Left ventricle myocardium inferior (tissue), 1 donor: ENCODE results near the gene TET2. TPM values are rescaled to one million over a fixed set of nuclear protein-coding genes. Genes with fewer than 3 reads are reported as not detected.

Experiments used
- DNase-seq: peaks from one replicate; pipeline ENCODE4 v3.0.0-alpha.2; 2020
- H3K27ac ChIP-seq: fragments of 200-600 bp; replicated peaks from 2 replicates; pipeline ENCODE4 v1.8.0; 2021
- H3K27me3 ChIP-seq: fragments of 200-600 bp; 2 replicates; pipeline ENCODE4 v1.8.0; 2021; ENCODE audit warnings: low read depth
- H3K36me3 ChIP-seq: fragments of 200-600 bp; 2 replicates; pipeline ENCODE4 v1.8.0; 2021
- H3K4me1 ChIP-seq: fragments of 200-600 bp; 2 replicates; pipeline ENCODE4 v1.8.0; 2021
- H3K4me3 ChIP-seq: fragments of 200-600 bp; 2 replicates; pipeline ENCODE4 v1.8.0; 2021; ENCODE audit warnings: mild to moderate bottlenecking, moderate library complexity
- H3K9me3 ChIP-seq: fragments of 200-600 bp; replicated peaks from 2 replicates; pipeline ENCODE4 v1.8.0; 2021
- intact Hi-C: fragments of 100-400 bp; cut with micrococcal nuclease; formaldehyde crosslinking; loops from one replicate; pipeline ENCODE4 v1.11.0; 2022
- total RNA-seq: library from RNA; stranded (reverse); fragmentation: NEBNext Ultra II Directional; extraction: Animal tissue kit (Norgen Biotek cat#: 25700); gene quantifications from one replicate; pipeline ENCODE4 v1.2.1, GENCODE V29; 2021
- TF ChIP-seq, protein P1 (sequence below): fragments of 200-600 bp; IDR thresholded peaks from 2 replicates; pipeline ENCODE4 v1.8.0; 2021; ENCODE audit warnings: antibody characterized with exemption, mild to moderate bottlenecking, borderline replicate concordance
- donor health status: DM: no; HTN: yes; CAD: no; lungs with severe emphysema.

TET2 gene
- total RNA-seq, 1 donor from 2014 or later, result 11.9 TPM

GRCh38 chr4:105197777-105198176, 51.1 kb downstream of the TET2 start:
- no peak for DNase-seq
- Histone ChIP-seq H3K27ac (no peak overlapping the region), H3K27me3 (no peaks in the 10 kb centered on the region), H3K36me3 (no peaks in the 10 kb centered on the region), H3K4me3 (no peak overlapping the region), H3K9me3 (no peaks in the 10 kb centered on the region), H3K4me1 (peaks cover 57% of the 10 kb centered on the region)
- TF ChIP-seq, protein P1, sequence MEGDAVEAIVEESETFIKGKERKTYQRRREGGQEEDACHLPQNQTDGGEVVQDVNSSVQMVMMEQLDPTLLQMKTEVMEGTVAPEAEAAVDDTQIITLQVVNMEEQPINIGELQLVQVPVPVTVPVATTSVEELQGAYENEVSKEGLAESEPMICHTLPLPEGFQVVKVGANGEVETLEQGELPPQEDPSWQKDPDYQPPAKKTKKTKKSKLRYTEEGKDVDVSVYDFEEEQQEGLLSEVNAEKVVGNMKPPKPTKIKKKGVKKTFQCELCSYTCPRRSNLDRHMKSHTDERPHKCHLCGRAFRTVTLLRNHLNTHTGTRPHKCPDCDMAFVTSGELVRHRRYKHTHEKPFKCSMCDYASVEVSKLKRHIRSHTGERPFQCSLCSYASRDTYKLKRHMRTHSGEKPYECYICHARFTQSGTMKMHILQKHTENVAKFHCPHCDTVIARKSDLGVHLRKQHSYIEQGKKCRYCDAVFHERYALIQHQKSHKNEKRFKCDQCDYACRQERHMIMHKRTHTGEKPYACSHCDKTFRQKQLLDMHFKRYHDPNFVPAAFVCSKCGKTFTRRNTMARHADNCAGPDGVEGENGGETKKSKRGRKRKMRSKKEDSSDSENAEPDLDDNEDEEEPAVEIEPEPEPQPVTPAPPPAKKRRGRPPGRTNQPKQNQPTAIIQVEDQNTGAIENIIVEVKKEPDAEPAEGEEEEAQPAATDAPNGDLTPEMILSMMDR, result no peak
- intact Hi-C loops, result loop anchor here (10.0 kb wide), 1 partner anchor 53 kb away; the partner anchor contains the start of gene TET2

DNA sequence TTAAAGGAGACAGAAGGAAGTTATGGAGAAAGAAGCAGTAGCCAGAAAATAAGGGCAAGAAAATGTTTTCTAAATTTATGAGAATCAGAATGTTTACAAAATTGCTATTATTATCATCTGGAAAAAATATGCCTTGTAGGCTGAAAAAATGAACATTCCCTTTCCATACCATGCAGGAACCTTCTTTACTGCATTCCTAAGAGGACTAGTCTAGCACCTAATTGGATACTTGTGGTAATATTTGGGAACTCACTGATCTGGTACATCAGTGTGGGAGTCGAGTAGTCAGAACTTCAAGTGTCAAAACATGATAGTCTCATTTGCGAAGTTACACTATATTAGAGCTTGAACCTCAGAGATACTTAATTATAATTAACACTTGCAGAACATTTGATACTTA, 51.9 kb downstream of the TET2 start:
- H3K4me3 ChIP-seq, result no peak overlapping the region
- H3K4me1 ChIP-seq, result peaks cover 50% of the 10 kb centered on the region
- H3K36me3 ChIP-seq, result no peaks in the 10 kb centered on the region
- intact Hi-C loops, result loop anchor here (10.0 kb wide), 1 partner anchor 54 kb away; the partner anchor contains the start of gene TET2
- no peak overlapping the region for H3K27ac ChIP-seq
- DNase-seq, result no peak
- H3K27me3 ChIP-seq, result no peaks in the 10 kb centered on the region
- TF ChIP-seq, protein P1, result no peak
- H3K9me3 ChIP-seq, result no peaks in the 10 kb centered on the region

GRCh38 chr4:105206214-105206613, 59.5 kb downstream of the TET2 start:
- no peak overlapping the region for H3K27ac ChIP-seq
- TF ChIP-seq, protein P1, result no peak
- H3K4me3 ChIP-seq, result no peak overlapping the region
- H3K27me3 ChIP-seq, result no peaks in the 10 kb centered on the region
- H3K4me1 ChIP-seq, result peaks cover 7% of the 10 kb centered on the region
- no peak for DNase-seq
- H3K36me3 ChIP-seq, result no peaks in the 10 kb centered on the region
- no peaks in the 10 kb centered on the region for H3K9me3 ChIP-seq
- intact Hi-C loops, result no loop called here

DNA sequence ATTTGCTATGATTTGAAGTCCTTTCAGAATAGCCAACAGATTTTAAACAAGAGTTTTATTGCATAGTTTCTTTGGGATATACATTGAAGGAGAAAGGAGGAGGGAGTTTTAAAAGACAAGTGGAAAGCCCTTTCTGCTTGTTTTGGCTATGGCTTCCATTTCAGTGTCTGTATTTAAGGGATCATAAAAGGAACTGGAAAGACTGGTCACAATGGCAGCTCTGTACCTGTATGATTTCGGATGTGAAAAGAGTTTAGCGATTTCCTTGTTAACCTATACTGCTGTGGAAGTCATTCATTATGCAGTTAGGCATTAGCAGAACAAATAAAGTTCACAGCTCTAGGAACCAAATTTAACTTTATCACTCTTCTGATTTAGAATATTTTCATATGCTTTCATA, 60.7 kb downstream of the TET2 start:
- no peak overlapping the region for H3K4me3 ChIP-seq
- no peak for DNase-seq
- no peaks in the 10 kb centered on the region for H3K9me3 ChIP-seq
- intact Hi-C loops, result no loop called here
- H3K4me1 ChIP-seq, result no peaks in the 10 kb centered on the region
- no peaks in the 10 kb centered on the region for H3K27me3 ChIP-seq
- no peak overlapping the region for H3K27ac ChIP-seq
- no peaks in the 10 kb centered on the region for H3K36me3 ChIP-seq
- TF ChIP-seq, protein P1, result no peak

DNA sequence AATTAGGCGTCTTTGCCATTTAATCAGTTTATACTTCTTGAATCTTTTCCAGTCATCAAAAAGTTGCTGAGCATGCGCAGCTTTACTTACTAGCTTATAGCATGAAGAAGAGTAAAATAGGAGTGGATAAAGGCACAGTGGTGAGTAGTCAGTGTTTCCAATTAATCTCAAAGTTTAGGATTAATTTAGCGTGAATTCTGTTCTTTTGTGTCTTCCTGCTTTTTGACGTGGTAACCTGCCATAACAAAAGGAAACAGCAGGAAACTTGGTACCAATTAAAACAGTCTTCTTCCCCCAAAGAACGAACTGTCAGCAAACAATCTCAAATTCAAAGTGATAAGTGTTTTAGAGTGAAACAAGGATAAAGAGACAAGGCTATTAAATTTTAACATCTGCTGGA, 61.9 kb downstream of the TET2 start:
- intact Hi-C loops, result no loop called here
- TF ChIP-seq, protein P1, result no peak
- no peaks in the 10 kb centered on the region for H3K27me3 ChIP-seq
- no peak for DNase-seq
- no peak overlapping the region for H3K27ac ChIP-seq
- H3K4me1 ChIP-seq, result no peaks in the 10 kb centered on the region
- H3K9me3 ChIP-seq, result no peaks in the 10 kb centered on the region
- no peaks in the 10 kb centered on the region for H3K36me3 ChIP-seq
- no peak overlapping the region for H3K4me3 ChIP-seq
